ENCODE results near the gene SPOCK3. TPM values are rescaled to one million over a fixed set of nuclear protein-coding genes. Genes with fewer than 3 reads are reported as not detected.

The SPOCK3 gene
- total and polyA plus RNA-seq, 2 donors (not counting 3 experiments of a cell fraction or from before 2014, with no cell fraction given): 0.10 TPM; not detected in 1

- no peak overlapping the region for H2AFZ ChIP-seq (ENCODE audit: low read depth, low read length)
- no peaks in the 10 kb centered on the region for H4K20me1 ChIP-seq (replicated peaks; ENCODE audit: control insufficient read depth, extremely low read depth, insufficient read depth, low read length)
- no TSS peak for BruUV-seq (replicated peaks)
- TF ChIP-seq, protein P1, sequence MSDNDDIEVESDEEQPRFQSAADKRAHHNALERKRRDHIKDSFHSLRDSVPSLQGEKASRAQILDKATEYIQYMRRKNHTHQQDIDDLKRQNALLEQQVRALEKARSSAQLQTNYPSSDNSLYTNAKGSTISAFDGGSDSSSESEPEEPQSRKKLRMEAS (IDR thresholded peaks at IDR 0.05; ENCODE audit: insufficient read depth, insufficient read length): no peak
- TF ChIP-seq POLR2AphosphoS5 (IDR thresholded peaks at IDR 0.05; ENCODE audit: insufficient read depth, low read depth, low read length) (no peak), GATA2 (IDR thresholded peaks at IDR 0.05; ENCODE audit: insufficient read depth, insufficient read length, low read depth, low read length) (no peak), EZH2 (IDR thresholded peaks at IDR 0.05; ENCODE audit: borderline replicate concordance, low read depth, low read length, severe bottlenecking) (no peak), FOS (IDR thresholded peaks at IDR 0.05; ENCODE audit: borderline replicate concordance, insufficient read depth, low read length) (no peak), POLR2A (IDR thresholded peaks at IDR 0.05; ENCODE audit: low read depth, low read length) (no peak), MYC (IDR thresholded peaks at IDR 0.05; ENCODE audit: low read depth, low read length) (no peak), JUN (IDR thresholded peaks at IDR 0.05; ENCODE audit: borderline replicate concordance, insufficient read depth, insufficient read length, low read depth) (no peak)
- TF ChIP-seq, protein P2, sequence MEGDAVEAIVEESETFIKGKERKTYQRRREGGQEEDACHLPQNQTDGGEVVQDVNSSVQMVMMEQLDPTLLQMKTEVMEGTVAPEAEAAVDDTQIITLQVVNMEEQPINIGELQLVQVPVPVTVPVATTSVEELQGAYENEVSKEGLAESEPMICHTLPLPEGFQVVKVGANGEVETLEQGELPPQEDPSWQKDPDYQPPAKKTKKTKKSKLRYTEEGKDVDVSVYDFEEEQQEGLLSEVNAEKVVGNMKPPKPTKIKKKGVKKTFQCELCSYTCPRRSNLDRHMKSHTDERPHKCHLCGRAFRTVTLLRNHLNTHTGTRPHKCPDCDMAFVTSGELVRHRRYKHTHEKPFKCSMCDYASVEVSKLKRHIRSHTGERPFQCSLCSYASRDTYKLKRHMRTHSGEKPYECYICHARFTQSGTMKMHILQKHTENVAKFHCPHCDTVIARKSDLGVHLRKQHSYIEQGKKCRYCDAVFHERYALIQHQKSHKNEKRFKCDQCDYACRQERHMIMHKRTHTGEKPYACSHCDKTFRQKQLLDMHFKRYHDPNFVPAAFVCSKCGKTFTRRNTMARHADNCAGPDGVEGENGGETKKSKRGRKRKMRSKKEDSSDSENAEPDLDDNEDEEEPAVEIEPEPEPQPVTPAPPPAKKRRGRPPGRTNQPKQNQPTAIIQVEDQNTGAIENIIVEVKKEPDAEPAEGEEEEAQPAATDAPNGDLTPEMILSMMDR (IDR thresholded peaks at IDR 0.05; ENCODE audit: extremely low read depth in 1 of 2, insufficient read depth in 1 of 2, low read depth in 1 of 2, low read length in 2 of 2): no peak
- dilution Hi-C loops (cut with MboI; ENCODE audit: extremely low pct_ligation_motif_present, low sequenced_read_pairs): no loop called here
- no peaks in the 10 kb centered on the region for H3K4me1 ChIP-seq (ENCODE audit: control insufficient read depth, extremely low read depth, insufficient read depth, low read length)
- no peaks in the 10 kb centered on the region for H3K27me3 ChIP-seq (ENCODE audit: control insufficient read depth in 2 of 2, insufficient read depth in 2 of 2, low read length in 2 of 2)
- POLR2A ChIA-PET: no interaction called here
- no peaks in the 10 kb centered on the region for H3K79me2 ChIP-seq (ENCODE audit: control insufficient read depth, insufficient read depth, low read length)
- CTCF ChIA-PET: no interaction called here
- H3K4me2 ChIP-seq (ENCODE audit: insufficient read depth, low read length): no peak overlapping the region
- DNase-seq (ENCODE audit: low read depth, low spot score): no peak
- no peak overlapping the region for H3K4me3 ChIP-seq (replicated peaks in 1 of 3; ENCODE audit: insufficient read depth in 1 of 3, low read depth in 1 of 3, low read length in 3 of 3)
- intact Hi-C loops (cut with micrococcal nuclease): no loop called here
- H3K9me1 ChIP-seq (replicated peaks; ENCODE audit: control insufficient read depth, extremely low read depth, insufficient read depth, low read length): no peaks in the 10 kb centered on the region
- no peaks in the 10 kb centered on the region for H3K36me3 ChIP-seq (ENCODE audit: control insufficient read depth in 2 of 2, extremely low read depth in 1 of 2, insufficient read depth in 2 of 2, low read length in 2 of 2)
- no peak for FAIRE-seq
- H3K9ac ChIP-seq (replicated peaks; ENCODE audit: extremely low read depth, insufficient read depth, low read length): no peak overlapping the region
- H3K9me3 ChIP-seq (replicated peaks; ENCODE audit: control insufficient read depth, insufficient read depth, low read length): peaks cover 2% of the 10 kb centered on the region
- no peak overlapping the region for H3K27ac ChIP-seq (ENCODE audit: insufficient read depth, low read depth, low read length)
Measured at GRCh38 chr4:166895771-166896170, 338.5 kb downstream of the SPOCK3 start.
